ENCODE results near the gene STK10. TPM values are rescaled to one million over a fixed set of nuclear protein-coding genes. Genes with fewer than 3 reads are reported as not detected.

The STK10 gene
- total RNA-seq, 1 donor from 2014 or later, result 32.3 TPM

DNA sequence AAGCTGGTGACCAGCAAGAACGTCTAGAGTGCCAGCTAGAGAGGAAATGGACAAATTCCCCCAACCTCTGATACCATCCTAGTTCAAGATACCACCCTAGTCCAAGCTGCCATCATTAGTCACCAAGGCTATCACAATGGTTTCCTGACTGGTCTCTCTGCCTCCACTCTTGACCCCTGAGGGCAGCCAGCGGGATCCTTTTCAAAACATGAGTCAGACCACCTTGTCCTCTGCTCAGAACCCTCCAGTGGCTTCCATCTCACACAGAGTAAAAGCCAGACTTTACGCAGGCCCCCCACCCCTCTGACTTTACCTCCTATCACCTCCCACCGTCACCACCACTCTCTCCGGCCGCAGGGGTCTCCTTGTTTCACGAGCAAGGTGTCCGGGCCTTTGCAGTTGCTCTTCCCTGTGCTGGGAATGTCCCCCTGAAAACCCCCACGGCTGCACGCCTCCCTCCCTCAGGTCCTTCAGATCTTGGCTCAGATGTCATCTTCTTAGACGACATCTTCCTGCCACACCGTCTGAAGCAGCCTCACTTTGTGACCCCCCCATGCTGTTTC, 139.4 kb downstream of the STK10 start:
- Mint-ChIP-seq H3K9me3 (no peaks in the 10 kb centered on the region), H3K4me3 (no peak overlapping the region), H3K4me1 (peaks cover 20% of the 10 kb centered on the region), H3K36me3 (ENCODE audit: low read depth) (peaks cover 8% of the 10 kb centered on the region), H3K27ac (ENCODE audit: unreplicated experiment) (peak overlapping the region; percentile 65), H3K27me3 (ENCODE audit: low read depth) (no peaks in the 10 kb centered on the region)
- DNase-seq (ENCODE audit: low read depth, low spot score), result no peak
- TF ChIP-seq, protein P1, sequence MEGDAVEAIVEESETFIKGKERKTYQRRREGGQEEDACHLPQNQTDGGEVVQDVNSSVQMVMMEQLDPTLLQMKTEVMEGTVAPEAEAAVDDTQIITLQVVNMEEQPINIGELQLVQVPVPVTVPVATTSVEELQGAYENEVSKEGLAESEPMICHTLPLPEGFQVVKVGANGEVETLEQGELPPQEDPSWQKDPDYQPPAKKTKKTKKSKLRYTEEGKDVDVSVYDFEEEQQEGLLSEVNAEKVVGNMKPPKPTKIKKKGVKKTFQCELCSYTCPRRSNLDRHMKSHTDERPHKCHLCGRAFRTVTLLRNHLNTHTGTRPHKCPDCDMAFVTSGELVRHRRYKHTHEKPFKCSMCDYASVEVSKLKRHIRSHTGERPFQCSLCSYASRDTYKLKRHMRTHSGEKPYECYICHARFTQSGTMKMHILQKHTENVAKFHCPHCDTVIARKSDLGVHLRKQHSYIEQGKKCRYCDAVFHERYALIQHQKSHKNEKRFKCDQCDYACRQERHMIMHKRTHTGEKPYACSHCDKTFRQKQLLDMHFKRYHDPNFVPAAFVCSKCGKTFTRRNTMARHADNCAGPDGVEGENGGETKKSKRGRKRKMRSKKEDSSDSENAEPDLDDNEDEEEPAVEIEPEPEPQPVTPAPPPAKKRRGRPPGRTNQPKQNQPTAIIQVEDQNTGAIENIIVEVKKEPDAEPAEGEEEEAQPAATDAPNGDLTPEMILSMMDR (conservative IDR thresholded peaks at IDR 0.05), result no peak

DNA sequence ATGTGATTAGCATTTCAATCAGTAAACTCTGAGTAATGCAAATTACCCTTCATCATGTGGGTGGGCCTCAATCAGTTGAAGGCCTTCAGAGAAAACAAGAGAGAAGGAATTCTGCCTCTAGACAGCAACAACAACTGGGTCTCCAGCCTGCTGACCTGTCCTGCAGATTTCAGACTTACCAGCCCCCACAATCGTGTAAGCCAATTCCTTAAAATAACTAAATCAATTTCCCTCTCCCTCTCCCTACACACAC, 139.9 kb downstream of the STK10 start:
- Mint-ChIP-seq H3K4me1 (peaks cover 20% of the 10 kb centered on the region), H3K36me3 (ENCODE audit: low read depth) (peaks cover 8% of the 10 kb centered on the region), H3K27me3 (ENCODE audit: low read depth) (no peaks in the 10 kb centered on the region), H3K27ac (ENCODE audit: unreplicated experiment) (no peak overlapping the region), H3K9me3 (no peaks in the 10 kb centered on the region), H3K4me3 (no peak overlapping the region)
- TF ChIP-seq, protein P1 (conservative IDR thresholded peaks at IDR 0.05), result no peak
- DNase-seq (ENCODE audit: low read depth, low spot score), result no peak

DNA sequence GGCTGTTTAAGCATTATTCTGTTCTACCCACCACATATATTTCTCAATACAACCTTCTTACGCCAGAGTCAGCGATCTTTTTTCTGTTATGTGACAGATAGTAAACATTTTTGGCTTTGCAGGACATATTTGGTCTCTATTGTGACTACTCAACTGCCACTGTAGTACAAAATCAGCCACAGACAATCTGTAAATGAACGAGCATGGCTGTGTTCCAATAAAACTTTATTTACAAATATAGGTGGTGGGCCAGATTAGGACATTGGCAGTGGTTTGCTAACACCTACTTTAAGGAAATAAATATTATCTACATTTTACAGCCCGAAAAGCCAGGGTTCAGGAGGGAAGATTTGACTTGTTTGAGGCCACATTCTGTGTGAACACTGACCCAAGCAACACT, 141.4 kb downstream of the STK10 start:
- DNase-seq (ENCODE audit: low read depth, low spot score), result no peak
- Mint-ChIP-seq H3K36me3 (ENCODE audit: low read depth) (peaks cover 8% of the 10 kb centered on the region), H3K27ac (ENCODE audit: unreplicated experiment) (no peak overlapping the region), H3K9me3 (no peaks in the 10 kb centered on the region), H3K4me1 (peaks cover 13% of the 10 kb centered on the region), H3K4me3 (no peak overlapping the region), H3K27me3 (ENCODE audit: low read depth) (no peaks in the 10 kb centered on the region)
- TF ChIP-seq, protein P1 (conservative IDR thresholded peaks at IDR 0.05), result no peak

DNA sequence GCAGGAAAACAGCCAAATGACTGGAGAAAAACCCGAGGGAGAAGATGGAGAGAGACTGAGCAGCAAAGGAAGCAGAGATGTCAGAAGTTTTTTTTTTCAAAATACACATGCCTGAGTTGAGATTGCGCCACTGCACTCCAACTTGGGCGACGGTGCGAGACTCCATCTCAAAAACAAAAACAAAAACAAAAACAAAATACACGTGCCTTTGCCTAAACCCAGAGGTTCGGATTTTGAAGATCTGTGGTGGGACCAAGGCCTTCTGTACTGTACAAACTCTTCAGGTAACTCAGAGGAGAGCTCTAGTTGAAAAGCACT, 142.8 kb downstream of the STK10 start:
- DNase-seq (ENCODE audit: low read depth, low spot score), result no peak
- H3K4me1 Mint-ChIP-seq, result peaks cover 12% of the 10 kb centered on the region
- H3K27me3 Mint-ChIP-seq (ENCODE audit: low read depth), result no peaks in the 10 kb centered on the region
- TF ChIP-seq, protein P1 (conservative IDR thresholded peaks at IDR 0.05), result no peak
- H3K27ac Mint-ChIP-seq (ENCODE audit: unreplicated experiment), result no peak overlapping the region
- H3K36me3 Mint-ChIP-seq (ENCODE audit: low read depth), result peaks cover 8% of the 10 kb centered on the region
- H3K4me3 Mint-ChIP-seq, result no peak overlapping the region
- no peaks in the 10 kb centered on the region for H3K9me3 Mint-ChIP-seq

DNA sequence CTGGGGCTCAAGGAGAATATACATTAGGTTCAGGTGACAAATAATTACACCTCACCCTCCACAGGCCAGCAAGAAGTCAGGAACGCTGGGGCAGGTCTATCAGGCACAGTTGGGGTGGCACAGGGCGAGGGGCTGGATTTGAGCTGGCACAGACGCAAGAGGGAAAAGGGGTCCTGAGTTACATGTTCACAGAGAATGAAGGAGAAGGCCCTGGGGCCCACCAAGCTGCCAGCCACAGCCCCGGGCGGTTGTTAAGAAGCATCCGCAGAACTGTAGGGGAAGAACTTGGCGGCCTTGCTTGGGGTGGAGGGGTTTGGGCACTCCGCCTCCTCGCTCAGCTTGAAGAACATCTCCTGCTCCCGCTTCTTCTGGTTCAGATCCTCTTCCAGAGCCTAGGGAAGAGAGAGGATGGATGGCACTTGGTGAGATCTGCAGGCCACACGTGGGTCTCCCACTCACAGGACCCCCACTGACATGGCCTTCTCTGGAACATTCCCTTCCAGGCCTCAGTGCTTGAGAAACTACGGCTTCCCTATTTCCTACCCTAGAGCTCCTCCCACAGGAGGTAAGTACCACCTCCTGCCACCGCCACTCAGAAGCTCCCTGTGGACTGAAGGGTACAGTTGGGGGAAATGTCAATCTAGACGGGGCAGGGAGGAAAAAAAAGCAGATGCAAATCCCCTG, 143.3 kb downstream of the STK10 start:
- DNase-seq (ENCODE audit: low read depth, low spot score), result no peak
- H3K4me1 Mint-ChIP-seq, result peaks cover 16% of the 10 kb centered on the region
- H3K9me3 Mint-ChIP-seq, result no peaks in the 10 kb centered on the region
- no peak overlapping the region for H3K4me3 Mint-ChIP-seq
- no peak overlapping the region for H3K27ac Mint-ChIP-seq (ENCODE audit: unreplicated experiment)
- peaks cover 6% of the 10 kb centered on the region for H3K36me3 Mint-ChIP-seq (ENCODE audit: low read depth)
- TF ChIP-seq, protein P1 (conservative IDR thresholded peaks at IDR 0.05), result no peak
- no peaks in the 10 kb centered on the region for H3K27me3 Mint-ChIP-seq (ENCODE audit: low read depth)

All from neural crest cell (in vitro differentiated cells).